RWPE1 (cell line): ENCODE data around the gene TMIE.

Experiments used
- CTCF ChIA-PET: fragments of 350-600 bp; sonication (Branson Sonifier 250); formaldehyde crosslinking; extraction: SDS; loops from one replicate; lab custom pipeline; 2021; lab: Yijun Ruan, JAX
- POLR2A ChIA-PET: fragments of 400-600 bp; formaldehyde crosslinking; extraction: SDS; loops from one replicate; lab custom pipeline; 2020; ENCODE audit warnings: antibody characterized with exemption; ENCODE audit not compliant: low non-redundant PET; lab: Yijun Ruan, JAX
- DNase-seq: peaks from one replicate; pipeline ENCODE4 v3.0.0; 2012; ENCODE audit warnings: low spot score
- H3K27ac ChIP-seq: fragments of 450-650 bp; 2 replicates; pipeline ENCODE4 v1.5.1; 2017
- CTCF ChIP-seq: fragments of 450-650 bp; conservative IDR thresholded peaks from 2 replicates; pipeline ENCODE4 v1.5.1; 2017; ENCODE audit warnings: low read depth, mild to moderate bottlenecking

TMIE gene

GRCh38 chr3:46705751-46706552 is 4.8 kb downstream of the TMIE start:
- DNase-seq: peak; percentile 26
- ChIA-PET POLR2A (no interaction called here), CTCF (interaction anchor here (0.5 to 1.6 kb wide), 12 partner anchors 24 to 1518 kb away, joined by 3 to 7 read pairs (median 4); no protein-coding TSS in a partner anchor)
- no peak for TF ChIP-seq CTCF
- H3K27ac ChIP-seq: no peak overlapping the region

GRCh38 chr3:46706771-46707582 is 5.8 kb downstream of the TMIE start:
- CTCF ChIA-PET: interaction anchor here (0.6 to 1.6 kb wide), 3 partner anchors 188 to 358 kb away, joined by 3 to 4 read pairs (median 4); no protein-coding TSS in a partner anchor

GRCh38 chr3:46707601-46708011 is 6.4 kb downstream of the TMIE start:
- ChIA-PET CTCF (interaction anchor here (1.2 kb wide), 1 partner anchor 187 kb away, joined by 3 read pairs; no protein-coding TSS in a partner anchor), POLR2A (no interaction called here)
- DNase-seq: no peak
- no peak overlapping the region for H3K27ac ChIP-seq
- no peak for TF ChIP-seq CTCF

More at GRCh38 chr3:46706771-46707582, 5.8 kb downstream of the TMIE start:
- TF ChIP-seq CTCF: no peak
- no peak for DNase-seq
- no peak overlapping the region for H3K27ac ChIP-seq
- POLR2A ChIA-PET: no interaction called here

GRCh38 chr3:46708401-46709156 is 7.4 kb downstream of the TMIE start:
- ChIA-PET POLR2A (no interaction called here), CTCF (interaction anchor here (1.2 kb wide), 1 partner anchor 186 kb away, joined by 3 read pairs; no protein-coding TSS in a partner anchor)
- DNase-seq: no peak
- no peak for TF ChIP-seq CTCF
- no peak overlapping the region for H3K27ac ChIP-seq

- no peak for DNase-seq
- CTCF ChIA-PET: no interaction called here
- no peak for TF ChIP-seq CTCF
- POLR2A ChIA-PET: no interaction called here
- H3K27ac ChIP-seq: no peak overlapping the region
These were observed 8.0 kb downstream of the TMIE start for GRCh38 chr3:46709157-46709654.
